DLD1 (cell line): ENCODE results near the gene CCDC85C.

ENCODE experiments used
- in situ Hi-C: cut with HindIII; loops from 2 replicates; pipeline ENCODE4 v1.10.0; 2017; ENCODE audit warnings: low sequenced_read_pairs

The CCDC85C gene

DNA sequence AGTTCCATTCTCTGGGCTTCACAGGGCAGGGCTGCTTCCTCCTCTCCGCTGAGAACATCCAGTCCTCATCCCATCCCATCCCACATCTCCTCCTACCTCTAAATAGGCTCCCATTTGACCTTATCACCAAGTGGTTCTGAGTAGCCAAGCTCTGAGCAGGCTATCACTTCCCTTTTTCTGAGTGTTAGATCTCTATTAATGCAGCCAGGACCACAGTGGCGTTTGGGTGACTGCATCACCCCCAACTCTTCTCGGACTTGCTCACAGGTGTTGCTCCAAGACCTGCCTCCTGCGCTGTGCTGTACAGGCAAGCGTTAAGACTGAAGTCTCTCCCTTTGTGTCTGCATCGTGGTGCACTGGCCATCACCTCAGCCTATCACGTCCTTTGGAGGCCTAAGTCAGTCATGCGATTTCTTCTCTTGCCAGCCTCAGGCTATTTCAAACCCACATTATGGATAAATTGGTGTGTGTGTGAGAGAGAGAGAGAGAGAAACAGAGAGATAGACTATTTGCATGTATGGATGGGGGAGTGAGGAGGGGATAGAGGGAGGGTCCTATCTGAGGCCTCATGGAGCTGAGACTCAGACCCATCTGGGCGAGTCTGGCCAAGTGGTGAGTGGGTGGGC lies 28.5 kb upstream of the CCDC85C start:
- in situ Hi-C loops = no loop called here

DNA sequence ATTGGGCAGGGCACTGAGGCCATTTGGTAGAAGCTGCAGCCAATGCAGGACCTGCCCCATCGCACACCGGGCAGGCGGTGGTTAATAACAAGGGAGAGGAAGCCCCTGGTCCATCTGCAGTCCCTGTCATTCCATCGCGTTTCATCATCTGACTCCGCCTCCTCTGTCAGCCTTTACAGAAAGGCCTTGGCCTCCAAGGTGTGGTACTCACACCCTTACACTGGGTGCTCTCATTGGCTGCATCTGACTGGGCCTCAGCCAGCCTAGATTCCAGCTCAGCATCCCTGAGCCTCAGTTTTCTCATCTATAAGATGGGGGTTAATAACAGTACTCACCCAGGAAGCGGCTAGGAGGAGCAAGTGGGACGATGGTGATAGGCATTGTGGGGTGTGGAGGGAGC lies 26.2 kb upstream of the CCDC85C start:
- in situ Hi-C loops = no loop called here

DNA sequence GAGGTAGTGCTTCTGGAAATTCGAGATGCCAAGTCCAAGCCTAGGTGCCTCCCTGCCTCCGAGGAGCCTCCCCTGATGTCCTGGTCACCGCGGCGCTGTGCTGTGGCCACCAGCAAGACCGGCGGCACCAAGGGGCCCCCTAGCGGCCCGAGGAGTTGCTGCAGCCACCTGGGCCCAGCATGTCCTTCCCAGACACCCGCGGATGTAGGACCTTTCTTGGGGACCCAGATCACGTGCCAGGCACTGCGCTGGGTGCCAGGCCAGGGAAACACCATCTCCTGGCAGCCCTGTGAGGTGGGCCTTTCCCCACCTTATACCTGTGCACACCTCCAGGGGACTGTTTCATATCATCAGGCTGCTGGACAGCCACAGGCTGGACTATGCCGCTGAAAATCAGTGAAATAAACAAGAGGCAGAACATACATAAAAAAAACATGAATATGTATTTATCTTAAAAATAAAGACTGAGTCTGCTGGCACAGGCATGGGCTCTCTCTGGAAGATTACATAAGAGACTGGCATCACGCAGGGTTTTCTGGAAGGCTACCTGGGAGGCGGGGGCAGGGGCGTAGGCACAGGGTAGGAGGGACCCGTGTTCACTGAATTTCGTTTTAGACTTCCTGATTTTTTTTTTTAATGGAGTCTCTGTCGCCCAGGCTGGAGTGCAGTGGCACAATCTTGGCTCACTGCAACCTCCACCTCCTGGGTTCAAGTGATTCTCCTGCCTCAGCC lies 25.0 kb upstream of the CCDC85C start:
- in situ Hi-C loops = no loop called here

DNA sequence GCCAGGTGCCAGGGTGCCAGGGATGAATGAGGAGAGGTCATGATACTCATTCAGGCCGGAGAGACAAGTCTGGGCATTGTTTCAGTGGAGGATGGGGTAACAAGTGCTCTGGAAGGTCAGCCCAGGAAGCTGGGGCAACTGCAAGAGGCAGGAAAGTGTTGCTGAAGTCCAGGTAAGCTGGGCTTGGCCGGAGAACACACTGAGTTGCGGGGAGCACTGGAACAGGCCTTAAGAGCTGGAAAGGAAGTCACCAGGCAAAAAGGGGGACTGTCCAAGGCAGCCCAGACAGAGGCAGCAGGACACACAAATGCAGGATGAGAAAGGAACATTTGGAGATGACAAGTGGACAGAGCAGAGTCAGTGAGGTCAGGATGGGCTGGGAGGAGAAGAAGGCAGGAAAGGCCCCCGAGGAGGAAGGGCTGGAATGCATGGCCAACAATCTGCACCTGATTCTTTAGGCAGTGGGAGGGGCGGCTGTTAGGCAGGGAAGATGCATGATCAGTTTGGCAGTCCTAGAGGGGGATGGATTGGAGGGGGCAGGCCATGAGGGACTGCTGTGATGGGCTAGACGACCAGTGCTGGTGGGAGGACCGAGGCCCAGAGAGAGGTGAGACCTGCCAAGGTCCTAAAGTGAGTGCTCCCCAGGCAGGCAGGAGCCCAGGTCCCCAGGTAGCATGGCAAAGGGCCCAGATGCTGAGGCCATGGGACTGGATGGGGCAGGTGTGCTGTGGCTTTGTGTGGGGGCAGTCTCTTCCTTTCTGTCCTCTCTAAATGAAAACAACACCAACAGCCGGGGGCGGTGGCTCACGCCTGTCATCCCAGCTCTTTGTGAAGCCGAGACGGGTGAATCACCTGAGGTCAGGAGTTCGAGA lies 23.7 kb upstream of the CCDC85C start:
- in situ Hi-C loops = no loop called here

DNA sequence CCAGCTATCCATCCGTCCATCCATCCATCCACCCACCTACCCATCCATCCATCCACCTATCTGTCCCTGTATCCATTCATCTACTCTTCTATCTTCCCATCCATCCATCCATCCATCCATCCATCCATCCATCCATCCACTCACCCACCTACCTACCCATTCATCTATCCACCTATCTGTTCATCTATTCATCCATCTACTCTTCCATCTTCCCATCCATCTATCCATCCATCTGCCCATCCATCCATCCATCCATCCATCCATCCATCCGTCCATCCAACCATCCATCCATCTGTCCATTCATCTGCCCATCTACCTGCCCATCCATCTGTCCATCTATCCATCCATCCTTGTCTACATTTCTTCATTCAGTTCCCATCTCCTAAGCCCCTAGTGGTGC lies 23.1 kb upstream of the CCDC85C start:
- in situ Hi-C loops = no loop called here

DNA sequence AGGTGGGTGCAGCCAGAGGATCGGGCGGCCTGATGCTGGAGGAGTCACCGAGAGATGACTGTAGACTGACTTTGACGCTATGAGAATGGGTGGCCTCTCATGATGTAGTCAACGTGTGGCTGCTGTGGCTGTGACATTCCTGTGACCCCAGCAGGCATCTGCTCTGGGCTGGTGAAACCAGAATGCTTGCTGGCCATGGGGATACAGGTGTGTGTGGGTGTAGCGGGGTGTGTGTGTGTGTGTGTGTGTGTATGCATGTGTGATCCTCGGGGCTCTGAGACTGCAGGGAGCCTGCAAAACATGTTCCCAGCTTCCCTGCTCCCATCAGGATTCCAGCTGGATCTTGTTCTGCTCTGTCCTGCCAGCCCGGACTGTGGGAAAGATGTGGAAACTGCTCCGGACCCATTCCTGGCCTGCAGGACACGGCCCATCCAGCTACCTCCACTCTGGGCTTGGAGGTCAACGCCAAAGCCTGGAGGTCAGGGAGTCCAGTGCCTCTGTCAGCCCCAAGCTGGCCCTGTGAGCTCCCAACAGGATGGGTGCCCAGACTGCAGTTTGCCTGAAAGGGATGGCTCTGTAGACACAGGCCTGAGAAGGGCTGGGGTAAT lies 22.1 kb upstream of the CCDC85C start:
- in situ Hi-C loops = no loop called here

DNA sequence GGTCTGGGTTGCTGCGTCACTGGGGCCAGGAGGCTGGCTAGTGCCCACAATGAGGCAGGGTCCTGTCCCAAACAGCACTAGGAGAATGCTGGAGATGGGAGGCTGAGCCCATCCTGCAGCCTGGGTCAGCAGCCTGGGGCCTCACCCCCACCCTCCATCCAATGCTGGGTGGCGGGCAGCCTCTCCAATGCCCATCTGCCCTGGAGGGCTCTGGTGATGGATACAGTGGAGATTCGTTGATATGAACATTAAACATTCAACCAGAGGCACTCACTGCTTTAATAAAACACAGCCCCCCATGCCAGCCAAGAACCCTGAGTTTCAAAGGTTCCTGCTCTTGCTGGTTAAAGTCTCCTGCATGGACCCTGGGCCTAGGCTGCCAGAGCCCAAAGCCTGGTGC lies 21.5 kb upstream of the CCDC85C start:
- in situ Hi-C loops = no loop called here

DNA sequence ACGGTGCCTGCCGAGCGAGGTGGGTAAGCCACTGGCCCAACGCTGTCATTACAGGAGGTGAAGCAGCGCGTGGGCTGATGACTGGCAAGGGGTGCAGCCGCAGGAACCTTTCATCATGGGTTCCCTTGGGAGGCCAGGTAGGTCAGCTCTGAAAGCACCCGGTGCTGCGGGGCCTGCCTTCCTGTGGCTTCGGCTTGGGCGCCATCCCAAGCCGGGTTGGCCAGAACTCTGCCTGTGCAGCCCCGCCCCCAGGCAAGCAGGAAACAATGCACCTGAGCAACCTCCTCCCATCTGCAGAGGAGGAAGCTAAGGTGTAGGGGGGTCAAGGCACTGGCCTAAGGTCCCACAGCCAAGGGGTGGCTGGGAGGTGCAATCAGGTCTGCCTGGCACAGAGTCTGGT lies 21.0 kb upstream of the CCDC85C start:
- in situ Hi-C loops = no loop called here

DNA sequence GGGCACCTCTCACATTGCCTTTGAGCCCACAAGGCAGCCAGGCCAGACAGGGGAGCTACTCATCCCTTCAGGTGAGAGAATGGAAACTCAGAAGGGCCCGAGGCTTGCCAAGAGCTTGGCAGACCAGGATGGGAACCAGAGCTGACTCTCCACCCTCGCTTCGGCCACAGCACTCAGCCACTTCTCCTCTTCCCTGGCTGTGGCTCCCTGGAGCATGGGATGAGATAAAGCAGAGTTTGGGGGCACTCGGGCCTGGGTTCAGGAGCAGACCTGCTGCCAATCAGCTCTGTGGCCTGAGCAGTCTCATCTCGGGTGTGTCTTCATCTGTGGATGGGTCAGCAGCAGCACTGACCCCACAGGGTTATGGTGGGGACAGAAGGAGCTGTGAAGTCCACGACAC lies 20.0 kb upstream of the CCDC85C start:
- in situ Hi-C loops = no loop called here

DNA sequence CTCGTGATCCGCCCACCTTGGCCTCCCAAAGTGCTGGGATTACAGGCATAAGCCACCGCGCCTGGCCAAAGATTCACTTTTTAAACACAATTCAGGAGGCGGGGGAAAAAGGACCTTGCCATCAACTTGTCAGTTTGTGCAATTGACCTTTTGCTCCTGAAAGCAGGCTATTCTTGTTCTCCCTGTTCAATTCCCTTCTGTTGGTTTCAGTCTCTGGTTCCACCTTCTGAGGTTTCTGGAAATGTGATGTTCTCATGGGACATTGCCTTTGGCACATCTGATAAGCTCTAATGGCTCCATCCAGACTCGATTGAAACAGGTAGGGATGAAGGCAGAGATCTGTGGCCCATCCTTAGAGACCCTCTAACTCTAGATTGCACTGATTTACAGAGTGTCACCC lies 17.9 kb upstream of the CCDC85C start:
- in situ Hi-C loops = no loop called here

DNA sequence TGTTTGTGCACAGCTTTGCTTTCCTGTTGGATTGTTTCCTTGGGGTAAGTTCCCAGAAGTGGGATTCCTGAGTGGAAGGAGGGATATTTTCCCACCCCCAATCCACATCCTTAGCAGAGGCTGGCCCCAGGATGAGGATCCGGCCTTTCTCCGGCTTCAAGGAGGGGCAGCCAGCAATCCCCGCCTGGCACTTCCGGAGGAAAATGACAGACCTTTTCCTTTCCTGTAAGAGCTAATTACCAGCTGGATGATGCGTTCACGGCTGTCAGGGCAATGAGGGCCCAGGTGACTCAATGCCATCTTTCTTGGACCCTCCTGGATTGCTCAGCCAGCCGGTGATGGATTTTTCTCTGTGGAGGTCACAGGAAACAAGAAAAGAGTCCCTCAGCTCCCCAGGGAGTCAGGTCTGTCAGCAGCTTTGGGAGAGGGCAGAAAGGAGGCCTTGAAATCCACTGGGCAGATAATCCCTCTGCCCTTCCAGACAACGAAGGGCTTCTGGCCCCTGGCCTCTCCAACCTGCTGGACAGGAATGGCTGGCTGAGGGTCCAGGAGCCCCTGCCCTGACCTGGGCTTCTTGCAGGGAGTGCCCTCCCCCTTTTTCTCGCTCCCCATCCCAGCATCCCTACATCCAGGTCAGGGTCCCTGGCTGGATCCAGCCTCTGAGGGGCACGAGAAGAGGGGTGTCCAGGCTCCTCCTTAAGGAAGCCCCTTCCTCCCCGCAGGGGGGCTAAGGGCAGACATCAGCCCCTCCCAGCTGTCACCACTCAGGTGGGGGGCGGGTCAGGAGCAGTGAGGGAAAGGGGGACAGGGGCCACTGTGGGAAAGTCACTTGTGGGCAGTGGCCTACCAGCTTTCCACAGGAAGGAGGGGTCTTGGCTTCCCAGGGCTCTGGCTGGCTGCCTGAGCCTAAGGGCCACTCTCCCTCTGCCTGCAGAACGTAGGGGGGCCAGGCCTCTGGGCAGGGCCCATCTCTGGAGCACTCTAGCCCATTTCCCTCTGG lies 16.1 kb upstream of the CCDC85C start:
- in situ Hi-C loops = no loop called here

DNA sequence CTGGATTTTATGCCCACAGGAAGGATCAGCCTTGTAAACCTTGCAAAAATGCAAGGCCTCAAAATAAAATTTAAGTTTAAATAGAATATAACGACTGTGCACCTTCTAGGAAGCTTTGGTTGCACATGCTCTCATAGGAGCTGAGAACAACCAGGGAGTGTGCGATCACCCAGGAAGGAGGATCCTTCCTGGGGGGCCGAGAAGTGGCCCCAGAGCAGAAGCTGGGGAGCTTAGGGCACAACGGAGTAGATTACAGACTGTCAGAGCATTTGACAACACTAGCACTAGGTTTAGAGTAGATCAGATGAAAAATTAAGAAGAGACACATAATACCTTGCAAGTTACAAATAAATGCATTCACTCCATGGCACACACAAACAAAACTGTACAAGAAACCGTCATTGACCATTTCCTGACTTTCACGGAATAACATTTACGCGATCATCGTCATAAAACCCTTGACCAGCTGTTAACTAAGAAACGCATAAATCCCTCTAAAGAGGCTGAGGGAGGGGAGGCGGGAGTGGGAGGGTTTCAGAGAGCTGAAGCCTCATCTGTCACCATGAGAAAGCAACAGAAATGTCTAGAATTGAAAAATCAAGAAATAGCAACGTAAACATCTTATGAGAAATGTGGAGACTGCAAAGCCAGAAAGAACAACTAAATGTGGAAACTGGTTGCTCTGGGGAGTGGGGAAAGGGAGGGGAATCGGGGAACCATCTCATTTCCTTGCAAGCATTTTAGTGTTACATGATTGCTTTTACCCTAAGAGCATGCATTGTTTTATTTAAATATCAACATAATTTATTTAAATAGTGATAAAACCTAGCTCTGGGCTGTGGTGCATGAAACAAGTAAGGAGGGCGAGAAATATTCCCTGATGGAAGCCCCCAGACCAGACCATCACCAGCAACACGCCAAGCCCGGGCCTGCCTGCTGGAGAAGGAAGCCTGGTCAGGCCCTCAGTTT lies 13.1 kb upstream of the CCDC85C start:
- in situ Hi-C loops = no loop called here

DNA sequence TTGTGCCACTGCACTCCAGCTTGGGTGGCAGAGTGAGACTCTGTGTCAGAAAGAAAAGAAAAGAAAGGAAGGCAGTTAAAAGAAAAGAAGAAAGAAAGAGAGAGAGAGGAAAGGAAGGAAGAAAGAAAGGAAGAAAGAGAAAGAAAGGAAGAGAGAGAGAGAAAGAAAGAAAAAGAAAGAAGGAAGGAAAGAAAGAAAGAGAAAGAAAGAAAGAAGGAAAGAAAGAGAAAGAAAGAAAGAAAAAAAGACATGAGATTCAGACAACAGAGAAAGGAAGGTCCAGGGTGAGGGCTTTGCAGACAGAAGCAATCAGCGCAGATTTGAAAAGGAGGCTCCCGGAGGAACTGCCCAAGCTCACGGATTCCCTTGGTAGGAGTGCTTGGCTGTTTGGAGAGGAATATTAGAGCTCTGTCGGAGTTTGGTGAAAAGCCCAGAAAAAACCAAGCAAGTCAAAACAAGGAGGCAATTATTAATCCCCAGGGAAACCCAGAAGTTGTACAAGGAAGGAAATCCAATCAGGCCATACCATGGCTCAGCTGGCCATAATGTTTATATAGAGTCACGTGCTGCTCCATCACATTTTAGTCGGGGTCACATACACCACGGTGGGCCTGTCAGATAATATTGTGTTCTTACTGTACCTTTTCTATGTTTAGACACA lies 11.6 kb upstream of the CCDC85C start:
- in situ Hi-C loops = no loop called here

DNA sequence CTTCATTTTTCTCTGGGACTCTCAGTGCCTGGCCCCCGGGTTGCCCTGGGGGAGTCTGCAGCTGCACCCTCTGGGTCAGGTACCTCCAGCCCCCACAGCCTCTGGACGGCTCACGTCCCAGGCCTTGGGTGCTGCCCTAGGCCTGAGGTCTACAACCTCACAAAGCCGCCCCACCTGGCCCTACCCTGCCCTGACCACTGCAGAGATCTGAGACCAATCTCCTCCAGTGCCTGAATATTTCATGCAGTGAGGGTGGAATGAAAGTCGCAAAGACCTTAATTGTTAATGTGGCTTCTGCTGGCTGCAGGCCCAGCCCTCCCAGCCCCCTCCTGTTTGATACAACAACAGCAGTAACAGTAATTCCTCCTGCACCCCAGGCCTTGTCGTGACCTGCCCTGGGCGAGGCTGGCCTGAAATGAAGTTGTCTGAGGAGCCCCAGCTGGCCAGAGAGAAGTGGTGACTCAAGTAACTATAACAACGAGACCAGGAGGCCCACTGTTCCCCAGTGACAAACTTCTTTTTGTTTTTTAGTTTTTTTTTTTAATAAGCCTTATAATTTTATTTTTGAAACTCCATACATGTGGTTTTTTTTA lies 8.8 kb upstream of the CCDC85C start:
- in situ Hi-C loops = no loop called here

DNA sequence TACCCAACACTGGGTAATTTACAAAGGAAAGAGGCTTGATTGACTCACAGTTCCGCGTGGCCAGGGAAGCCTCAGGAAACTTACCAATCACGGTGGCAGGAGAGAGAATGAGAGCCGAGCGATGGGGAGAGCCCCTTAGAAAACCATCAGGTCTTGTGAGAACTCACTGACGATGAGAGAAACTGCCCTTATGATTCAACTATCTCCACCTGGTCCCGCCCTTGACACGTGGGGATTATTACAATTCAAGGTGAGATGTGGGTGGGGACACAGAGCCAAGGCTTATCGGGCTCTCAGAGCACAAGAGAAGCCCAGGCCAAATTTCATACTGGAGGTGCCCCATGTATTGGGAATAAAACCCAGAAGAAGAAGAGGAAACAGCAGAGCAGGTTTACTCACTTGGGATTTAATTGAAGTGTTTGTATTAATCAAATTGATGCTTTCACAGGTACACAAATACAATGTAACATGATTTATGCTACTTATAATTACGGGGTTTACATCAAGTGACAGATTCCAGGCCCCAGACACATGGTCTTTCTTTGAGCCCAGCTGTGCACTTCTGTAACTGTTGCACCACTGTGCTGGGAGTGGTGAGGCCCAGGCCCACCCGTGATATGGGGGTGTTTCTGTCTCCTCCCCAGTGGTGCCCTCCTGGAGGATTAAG lies 8.2 kb upstream of the CCDC85C start:
- in situ Hi-C loops = no loop called here

DNA sequence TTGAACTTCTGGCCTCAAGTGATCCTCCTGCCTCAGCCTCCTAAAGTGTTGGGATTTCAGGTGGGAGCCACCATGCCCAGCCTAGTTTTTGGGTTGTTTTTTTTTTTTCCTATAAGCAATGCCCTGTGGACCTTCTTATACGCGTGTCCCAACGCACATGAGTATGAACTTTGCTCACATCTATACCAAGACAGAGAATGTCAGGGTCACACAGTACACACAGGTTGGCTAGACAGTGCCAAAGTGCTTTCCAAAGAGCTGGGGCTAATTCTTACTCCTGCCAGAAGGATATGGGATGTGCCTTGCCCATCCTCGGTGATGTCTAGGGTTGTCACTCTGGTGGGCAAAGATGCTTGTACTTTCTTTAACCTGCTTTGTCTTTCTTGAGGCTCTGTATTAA lies 7.6 kb upstream of the CCDC85C start:
- in situ Hi-C loops = no loop called here

DNA sequence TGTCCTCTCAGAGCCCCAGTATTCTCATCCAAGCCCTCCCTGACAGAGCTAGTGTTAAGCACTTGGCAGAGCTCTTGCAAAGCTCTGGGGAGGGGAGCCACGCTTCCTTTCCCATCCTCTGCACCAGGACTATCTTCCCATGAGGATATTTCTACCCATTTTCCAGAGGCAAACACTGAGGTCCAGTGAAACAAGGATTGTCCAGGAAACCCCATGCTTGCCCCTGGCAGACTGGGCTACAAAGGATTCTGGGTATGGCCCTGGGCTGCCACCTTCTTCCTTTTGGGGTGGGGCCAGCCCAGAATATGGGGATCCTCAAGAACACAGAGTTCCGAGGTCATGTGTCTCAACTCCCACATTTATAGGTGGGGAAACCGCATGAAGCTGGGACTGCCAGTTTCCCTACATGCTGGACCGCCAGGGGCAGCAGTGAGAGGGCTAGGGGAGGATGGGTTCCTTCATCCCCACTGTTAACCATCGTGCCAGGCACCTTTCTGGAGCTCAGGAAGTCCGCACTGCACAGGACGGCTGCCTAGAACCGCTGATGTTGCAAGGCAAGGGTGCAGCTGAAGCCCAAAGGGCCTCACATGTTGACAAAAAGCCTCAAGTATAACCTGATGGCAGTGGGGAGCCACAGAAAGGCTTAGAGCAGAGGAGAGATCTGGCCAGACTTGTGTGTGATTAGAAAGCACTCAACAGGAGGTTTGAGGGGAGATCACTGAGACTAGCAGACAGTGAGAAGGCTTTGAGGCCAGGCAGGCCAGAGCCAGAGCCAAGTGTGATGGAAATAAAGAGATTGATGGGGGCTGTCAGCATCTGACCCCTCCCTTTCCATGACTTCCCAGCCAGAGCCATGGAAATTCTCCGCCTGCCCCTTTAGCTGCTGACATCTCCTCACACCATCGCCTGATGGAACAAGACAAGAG lies 5.5 kb upstream of the CCDC85C start:
- in situ Hi-C loops = no loop called here
